Gastroesophageal sphincter (tissue), 3 donors: ENCODE data around the gene VWA8.

Experiments
- POLR2AphosphoS5 ChIP-seq: sonication (generic); formaldehyde crosslinking; IDR thresholded peaks from one replicate; pipeline ENCODE4 v1.6.1; 2017; ENCODE audit warnings: antibody characterized with exemption
- TF ChIP-seq, protein P1 (sequence below), 4 experiments: fragments of 200-600 bp in 2 of 4; fragments of 450-650 bp in 2 of 4; sonication (generic) in 1 of 4; IDR thresholded peaks; one replicate each; pipeline ENCODE4 v1.5.1; 2017 to 2019; ENCODE audit warnings: antibody characterized with exemption in 4 of 4, mild to moderate bottlenecking in 2 of 4, moderate library complexity in 2 of 4

DNA sequence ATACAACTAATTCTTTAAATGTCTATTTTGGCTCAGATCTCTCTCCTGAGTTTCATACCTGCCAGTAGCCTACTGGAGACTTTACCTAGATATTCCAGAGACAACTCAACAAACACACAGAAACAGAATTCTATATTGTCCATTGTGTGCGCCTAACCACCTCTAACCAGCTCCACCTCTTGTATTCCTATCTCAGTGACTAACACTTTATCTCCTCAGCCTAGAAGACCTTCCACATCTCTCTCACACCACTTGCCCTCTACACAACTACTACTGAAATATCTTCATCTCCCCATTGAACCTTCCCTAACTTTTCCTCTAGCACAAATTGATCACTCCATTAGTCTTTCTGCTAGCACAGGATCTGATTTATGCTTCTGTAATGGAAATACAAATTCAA lies 6.7 kb downstream of the VWA8 start:
- TF ChIP-seq, protein P1, sequence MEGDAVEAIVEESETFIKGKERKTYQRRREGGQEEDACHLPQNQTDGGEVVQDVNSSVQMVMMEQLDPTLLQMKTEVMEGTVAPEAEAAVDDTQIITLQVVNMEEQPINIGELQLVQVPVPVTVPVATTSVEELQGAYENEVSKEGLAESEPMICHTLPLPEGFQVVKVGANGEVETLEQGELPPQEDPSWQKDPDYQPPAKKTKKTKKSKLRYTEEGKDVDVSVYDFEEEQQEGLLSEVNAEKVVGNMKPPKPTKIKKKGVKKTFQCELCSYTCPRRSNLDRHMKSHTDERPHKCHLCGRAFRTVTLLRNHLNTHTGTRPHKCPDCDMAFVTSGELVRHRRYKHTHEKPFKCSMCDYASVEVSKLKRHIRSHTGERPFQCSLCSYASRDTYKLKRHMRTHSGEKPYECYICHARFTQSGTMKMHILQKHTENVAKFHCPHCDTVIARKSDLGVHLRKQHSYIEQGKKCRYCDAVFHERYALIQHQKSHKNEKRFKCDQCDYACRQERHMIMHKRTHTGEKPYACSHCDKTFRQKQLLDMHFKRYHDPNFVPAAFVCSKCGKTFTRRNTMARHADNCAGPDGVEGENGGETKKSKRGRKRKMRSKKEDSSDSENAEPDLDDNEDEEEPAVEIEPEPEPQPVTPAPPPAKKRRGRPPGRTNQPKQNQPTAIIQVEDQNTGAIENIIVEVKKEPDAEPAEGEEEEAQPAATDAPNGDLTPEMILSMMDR (IDR thresholded peaks at IDR 0.05), result no peak
- no peak for TF ChIP-seq POLR2AphosphoS5
